Eye (tissue), 1 donor: ENCODE data around the gene ROPN1L.
"Not testable (repeated sequence)": the region's sequence is repeated elsewhere in the genome, so short reads cannot be mapped to it uniquely, and the experiment has no call there.

Experiments
- DNase-seq: peaks from one replicate; pipeline ENCODE4 v3.0.0-alpha.2; 2015

ROPN1L gene

DNA sequence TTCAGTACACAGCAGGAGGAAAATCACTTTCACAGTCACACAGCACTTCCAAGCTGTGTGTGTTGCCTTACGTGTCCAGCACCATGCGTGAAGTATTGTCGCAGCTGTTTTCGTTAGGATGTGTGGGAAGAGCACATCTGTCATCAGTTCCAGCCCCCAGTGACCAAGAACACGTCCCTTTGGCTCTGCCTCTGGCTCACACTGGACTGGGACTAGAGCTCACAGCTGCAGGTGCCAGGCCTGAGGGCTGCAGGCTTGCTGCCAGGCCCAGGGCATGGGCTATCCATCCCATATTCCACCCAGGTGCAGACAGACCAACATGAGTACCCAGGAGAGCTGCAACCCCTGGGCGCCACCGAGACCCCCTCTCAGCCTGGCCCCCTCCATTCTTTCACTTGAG lies 61.6 kb downstream of the ROPN1L start:
- no peak for DNase-seq

DNA sequence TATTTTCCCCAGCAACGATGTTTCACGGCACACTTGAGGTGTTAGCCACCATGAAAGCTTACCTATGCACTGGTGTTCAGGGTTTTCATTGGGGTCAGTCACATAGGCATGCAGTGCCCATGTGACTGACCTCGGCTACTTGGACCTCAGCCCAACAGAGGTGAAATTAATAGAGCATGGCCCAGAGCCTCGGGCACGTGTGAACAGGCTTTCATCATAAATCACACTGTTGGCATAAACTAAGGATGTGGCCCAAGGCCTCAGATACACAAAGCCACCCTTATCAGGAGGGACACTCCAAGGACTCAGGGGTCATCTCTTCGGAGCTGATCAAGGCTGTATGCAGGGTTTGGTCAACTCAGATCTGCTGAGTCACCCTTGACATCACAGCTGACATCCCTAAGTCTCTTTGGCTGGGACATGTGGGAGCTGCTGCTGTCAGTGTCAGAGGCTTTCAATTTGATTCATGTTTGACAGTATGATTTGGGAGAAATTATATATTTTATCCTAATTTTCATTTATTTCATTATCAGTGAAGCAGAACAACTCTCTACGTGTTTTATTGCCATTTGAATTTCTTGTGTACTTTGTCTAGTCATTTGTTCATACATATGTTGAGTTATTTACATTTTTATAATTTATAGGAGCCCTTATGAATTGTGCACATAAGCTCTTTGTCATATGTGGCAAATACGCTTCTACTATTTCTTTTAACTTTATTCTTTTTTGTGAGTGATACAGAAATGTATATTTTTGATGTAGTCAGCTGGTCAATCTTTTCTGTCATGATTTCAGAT lies 62.5 kb downstream of the ROPN1L start:
- DNase-seq = no peak

DNA sequence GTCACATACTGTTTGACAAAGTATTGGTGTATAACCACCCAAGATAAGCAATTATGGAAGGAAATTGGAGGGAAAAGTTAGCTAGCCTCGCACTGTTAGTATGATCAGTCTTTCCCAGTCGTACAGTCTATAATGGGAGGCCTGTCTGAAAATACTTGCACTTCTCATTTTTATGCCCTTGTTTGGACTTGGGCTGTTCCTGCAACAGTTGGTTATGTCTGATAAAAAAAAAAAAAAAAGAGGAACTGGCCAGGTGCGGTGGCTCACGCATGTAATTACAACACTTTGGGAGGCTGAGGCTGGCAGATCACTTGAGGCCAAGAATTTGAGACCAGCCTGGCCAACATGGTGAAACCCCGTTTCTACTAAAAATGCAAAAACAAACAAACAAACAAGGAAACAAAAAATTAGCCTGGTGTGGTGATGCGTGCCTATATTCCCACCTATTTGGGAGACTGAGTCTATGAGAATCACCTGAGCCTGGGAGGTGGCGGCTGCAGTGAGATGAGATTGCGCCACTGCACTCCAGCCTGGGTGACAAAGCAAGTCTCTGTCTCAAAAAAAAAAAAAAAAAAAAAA lies 63.9 kb downstream of the ROPN1L start:
- no peak for DNase-seq

DNA sequence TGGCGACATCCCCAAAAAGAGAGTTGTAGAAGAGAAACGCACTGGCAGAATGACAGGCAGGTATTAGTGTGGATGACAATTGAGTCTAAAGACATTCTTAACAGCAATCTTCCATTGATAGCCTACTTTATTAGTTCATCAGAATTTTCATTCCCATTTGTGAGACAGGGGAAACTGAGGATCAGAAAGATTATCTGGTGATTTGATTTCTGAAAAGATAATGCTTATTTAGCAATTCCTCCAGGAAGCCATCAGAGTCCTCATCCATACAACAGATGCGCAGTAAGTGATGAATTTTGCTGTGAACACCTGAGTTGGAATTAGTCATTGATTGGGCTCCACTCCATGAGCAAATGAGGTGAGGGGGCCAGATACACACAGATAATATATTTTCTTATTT lies 64.9 kb downstream of the ROPN1L start:
- DNase-seq = no peak

DNA sequence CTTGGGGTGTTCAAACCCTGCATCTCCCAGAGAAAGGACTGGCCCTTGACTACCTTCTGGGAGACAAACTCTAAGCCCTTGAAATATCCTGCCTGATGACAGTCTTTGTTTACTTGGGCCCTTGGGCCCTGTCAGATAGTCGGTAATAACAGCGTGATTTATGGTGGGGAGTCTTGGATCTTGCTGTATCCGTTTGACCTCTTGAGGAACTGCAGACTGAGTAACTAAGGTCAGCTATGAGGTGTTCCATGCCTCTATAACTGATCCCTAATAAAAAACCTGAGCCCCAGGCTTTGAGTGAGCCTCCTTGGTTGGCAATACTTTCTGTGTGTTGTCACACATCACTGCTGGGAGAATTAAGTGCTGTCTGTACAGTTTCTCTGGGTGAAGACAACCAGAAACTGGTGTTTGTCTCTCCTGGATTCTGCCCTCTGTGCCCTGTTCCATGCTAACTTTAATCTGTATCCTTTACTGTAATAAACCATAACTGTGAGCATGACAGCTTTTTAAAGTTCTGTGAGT lies 66.0 kb downstream of the ROPN1L start:
- no peak for DNase-seq

DNA sequence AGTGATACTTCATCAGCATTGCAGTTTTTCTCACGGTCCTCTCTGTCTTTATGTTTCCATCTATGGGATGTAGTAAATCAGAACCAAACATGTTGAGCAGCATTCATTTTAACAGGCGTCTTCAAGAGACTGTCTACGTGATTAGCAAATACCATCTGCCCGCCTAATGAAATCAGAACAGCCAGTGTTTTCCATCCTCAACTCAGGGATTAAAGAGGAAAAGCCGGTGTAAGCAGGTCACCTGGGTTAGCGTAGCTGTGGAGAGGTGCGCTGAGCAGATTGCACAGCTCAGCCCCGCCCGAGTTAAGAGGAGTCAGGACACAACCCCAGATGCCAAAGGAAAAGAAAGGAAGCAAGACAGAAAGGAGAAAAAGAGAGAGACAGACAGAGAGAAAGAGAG lies 67.9 kb downstream of the ROPN1L start:
- no peak for DNase-seq

DNA sequence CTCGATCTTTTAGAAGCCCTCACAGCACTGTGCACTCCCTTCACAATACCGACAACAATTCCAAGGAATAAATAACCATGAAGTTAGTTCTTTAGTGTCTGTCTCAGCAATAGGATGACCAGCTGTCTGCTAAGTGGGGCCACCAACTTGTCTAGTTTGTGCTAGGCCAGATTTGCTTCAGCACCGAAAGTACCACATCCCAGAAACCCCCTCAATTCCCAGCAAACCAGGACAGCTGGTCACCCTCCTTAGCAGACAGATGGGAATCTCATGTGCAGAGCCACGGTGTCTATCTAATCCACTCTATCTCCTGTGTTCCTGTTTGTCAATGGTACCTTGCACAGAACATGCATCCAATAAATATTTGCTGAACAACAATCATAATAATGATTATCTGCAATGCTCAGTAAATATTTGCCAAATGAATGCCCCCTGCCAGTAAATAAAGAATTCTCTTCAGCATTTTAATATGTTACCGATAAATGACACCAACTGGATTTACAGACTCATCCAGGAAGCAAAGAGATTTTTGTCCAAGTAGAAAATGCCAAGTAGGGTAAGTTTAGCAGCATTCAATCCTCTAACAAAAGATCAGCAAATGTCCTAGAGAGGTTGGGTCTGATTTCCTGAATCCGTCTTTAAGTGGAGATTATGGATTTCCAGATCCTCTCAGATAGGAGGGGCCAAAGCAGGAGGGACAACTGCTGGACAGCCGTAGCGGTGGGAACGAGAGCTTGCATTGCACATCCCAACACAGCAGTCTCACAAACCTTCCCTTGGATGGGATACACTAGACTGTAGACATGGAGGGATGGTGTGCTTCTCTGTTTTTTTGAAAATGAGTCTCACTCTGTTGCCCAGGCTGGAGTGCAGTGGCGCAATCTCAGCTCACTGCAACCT lies 70.3 kb downstream of the ROPN1L start:
- DNase-seq = no peak

DNA sequence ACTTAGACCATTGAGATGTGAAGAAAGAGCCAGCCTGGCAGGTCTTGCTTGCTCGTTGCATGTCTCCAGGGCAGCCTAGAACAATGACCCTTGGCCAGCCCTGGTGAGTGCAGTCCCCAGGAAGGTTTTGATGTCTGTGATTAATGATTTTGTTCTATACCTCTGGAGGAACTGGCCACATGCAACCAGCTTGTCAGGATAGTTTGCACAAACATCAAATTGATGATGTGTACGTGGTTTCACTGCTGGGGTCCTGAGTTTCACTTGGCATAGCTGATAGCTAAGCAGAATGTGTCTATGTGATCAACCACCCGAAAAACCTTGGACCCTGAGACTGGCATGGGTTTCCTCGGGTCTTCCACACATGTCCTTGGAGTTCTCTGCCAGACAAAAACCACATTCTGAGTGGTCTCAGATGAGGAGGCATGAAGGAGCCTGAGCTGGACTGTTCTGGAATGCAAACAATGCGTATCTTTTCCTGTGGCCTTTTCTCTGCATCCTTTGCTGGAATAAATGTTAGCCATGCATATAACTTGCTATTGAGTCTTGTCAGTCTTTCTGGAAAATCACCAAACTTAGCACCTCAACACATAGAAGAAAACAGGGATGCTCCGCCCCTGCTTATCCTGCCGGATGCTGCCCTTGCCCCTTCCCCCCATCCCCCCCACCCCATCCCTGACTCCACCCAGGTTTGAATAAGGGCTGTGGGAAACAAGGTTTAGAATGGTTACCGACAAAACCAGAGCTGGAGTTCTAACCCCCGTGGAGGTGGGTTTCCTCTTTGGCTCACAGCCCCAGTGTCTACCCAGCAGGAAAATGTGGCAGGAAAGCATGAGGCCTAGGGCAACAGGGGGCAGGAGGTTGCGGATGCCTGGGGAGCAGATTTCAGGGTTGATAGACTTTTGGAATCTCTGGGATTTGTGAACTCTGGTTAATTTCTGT lies 72.1 kb downstream of the ROPN1L start:
- DNase-seq = no peak

DNA sequence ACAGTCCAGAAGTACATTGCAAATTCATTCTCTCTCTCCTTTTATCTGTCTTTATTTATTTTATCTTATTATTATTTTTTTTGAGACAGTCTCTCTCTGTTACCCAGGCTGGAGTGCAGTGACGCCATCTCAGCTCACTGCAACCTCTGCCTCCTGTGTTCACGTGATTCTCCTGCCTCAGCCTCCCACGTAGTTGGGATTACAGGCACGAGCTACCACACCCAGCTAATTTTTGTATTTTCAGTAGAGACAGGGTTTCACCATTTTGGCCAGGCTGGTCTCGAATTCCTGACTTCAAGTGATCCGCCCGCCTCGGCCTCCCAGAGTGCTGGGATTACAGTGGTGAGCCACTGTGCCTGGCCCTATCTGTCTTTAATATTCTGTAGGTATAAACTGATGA lies 72.9 kb downstream of the ROPN1L start:
- DNase-seq = not testable (repeated sequence)
